RWPE2 (cell line): ENCODE measurements around the gene DOCK8.

Experiments
- ATAC-seq: fragments of 200-7000 bp; cut with Tn5 transposase; 3 replicates; pipeline ENCODE4 v1.9.1; 2021; ENCODE audit warnings: low read depth
- DNase-seq: peaks from one replicate; pipeline ENCODE4 v3.0.0-alpha.2; 2020; ENCODE audit warnings: low spot score
- H3K27ac ChIP-seq: fragments of 450-650 bp; 2 replicates; pipeline ENCODE4 v1.5.1; 2017; ENCODE audit warnings: mild to moderate bottlenecking; ENCODE audit not compliant: poor library complexity, severe bottlenecking
- H3K27me3 ChIP-seq: fragments of 250-450 bp; sonication (Bioruptor Pico); 2 replicates; pipeline ENCODE4 v1.5.1; 2021; ENCODE audit warnings: mild to moderate bottlenecking, moderate library complexity; ENCODE audit not compliant: insufficient read depth, poor library complexity, severe bottlenecking
- H3K36me3 ChIP-seq: fragments of 250-450 bp; sonication (Bioruptor Pico); 2 replicates; pipeline ENCODE4 v1.5.1; 2020; ENCODE audit warnings: low read depth, mild to moderate bottlenecking, moderate library complexity
- H3K4me1 ChIP-seq: fragments of 250-450 bp; sonication (Bioruptor Pico); 2 replicates; pipeline ENCODE4 v1.5.1; 2021; ENCODE audit warnings: mild to moderate bottlenecking, moderate library complexity; ENCODE audit not compliant: insufficient read depth, poor library complexity, severe bottlenecking
- H3K4me3 ChIP-seq: fragments of 250-450 bp; sonication (Bioruptor Pico); 2 replicates; pipeline ENCODE4 v1.5.1; 2021; ENCODE audit warnings: mild to moderate bottlenecking, moderate library complexity; ENCODE audit not compliant: severe bottlenecking
- H3K9me3 ChIP-seq: fragments of 250-450 bp; sonication (Bioruptor Pico); 2 replicates; pipeline ENCODE4 v1.5.1; 2021; ENCODE audit warnings: mild to moderate bottlenecking, moderate library complexity; ENCODE audit not compliant: severe bottlenecking
- TF ChIP-seq, protein P1 (sequence below): fragments of 450-650 bp; IDR thresholded peaks from one replicate; pipeline ENCODE4 v1.5.1; 2017; ENCODE audit warnings: mild to moderate bottlenecking, moderate library complexity; ENCODE audit not compliant: poor library complexity, severe bottlenecking

DOCK8 gene

DNA sequence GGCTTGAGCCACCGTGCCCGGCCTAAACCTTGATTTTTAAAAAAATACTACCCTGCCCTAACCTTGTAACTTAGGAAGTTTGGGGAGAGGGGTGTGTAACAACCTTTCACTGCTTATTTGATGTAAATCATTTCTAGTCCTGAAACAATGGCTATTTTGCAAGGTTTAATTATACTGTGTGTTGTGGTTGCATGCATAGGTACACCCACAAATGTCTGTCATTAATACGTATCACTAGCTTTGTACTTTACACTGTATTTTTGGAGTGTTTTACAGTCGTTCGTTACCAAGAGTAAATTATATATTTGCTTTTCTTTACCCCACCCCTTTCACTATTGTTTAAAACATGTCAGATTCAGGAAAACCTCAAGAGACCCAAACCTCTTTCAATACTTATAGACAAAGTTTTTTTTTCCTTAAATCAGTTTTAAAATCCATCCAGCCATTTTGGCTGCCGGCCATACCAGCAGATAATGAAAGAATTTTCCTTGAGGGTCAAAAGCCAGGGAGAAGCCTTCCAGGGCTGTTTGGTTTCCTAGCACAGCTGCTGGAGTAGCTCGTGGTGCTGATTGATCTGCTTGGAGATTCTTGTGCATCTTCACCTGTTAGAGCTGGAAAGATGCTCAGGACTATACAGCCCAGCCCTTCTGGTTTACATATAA lies 50.7 kb downstream of the DOCK8 start:
- ATAC-seq (no peak), DNase-seq (no peak)
- TF ChIP-seq, protein P1, sequence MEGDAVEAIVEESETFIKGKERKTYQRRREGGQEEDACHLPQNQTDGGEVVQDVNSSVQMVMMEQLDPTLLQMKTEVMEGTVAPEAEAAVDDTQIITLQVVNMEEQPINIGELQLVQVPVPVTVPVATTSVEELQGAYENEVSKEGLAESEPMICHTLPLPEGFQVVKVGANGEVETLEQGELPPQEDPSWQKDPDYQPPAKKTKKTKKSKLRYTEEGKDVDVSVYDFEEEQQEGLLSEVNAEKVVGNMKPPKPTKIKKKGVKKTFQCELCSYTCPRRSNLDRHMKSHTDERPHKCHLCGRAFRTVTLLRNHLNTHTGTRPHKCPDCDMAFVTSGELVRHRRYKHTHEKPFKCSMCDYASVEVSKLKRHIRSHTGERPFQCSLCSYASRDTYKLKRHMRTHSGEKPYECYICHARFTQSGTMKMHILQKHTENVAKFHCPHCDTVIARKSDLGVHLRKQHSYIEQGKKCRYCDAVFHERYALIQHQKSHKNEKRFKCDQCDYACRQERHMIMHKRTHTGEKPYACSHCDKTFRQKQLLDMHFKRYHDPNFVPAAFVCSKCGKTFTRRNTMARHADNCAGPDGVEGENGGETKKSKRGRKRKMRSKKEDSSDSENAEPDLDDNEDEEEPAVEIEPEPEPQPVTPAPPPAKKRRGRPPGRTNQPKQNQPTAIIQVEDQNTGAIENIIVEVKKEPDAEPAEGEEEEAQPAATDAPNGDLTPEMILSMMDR: no peak
- Histone ChIP-seq H3K9me3 (no peaks in the 10 kb centered on the region), H3K4me3 (no peak overlapping the region), H3K36me3 (no peaks in the 10 kb centered on the region), H3K27me3 (peaks cover 10% of the 10 kb centered on the region), H3K4me1 (no peaks in the 10 kb centered on the region), H3K27ac (no peak overlapping the region)

GRCh38 chr9:266228-266627 lies 51.6 kb downstream of the DOCK8 start:
- no peak for ATAC-seq
- Histone ChIP-seq H3K9me3 (no peaks in the 10 kb centered on the region), H3K4me1 (no peaks in the 10 kb centered on the region), H3K27me3 (peaks cover 8% of the 10 kb centered on the region), H3K4me3 (no peak overlapping the region), H3K27ac (no peak overlapping the region), H3K36me3 (no peaks in the 10 kb centered on the region)
- DNase-seq: no peak
- TF ChIP-seq, protein P1: no peak

GRCh38 chr9:268616-269015 lies 54.0 kb downstream of the DOCK8 start:
- no peaks in the 10 kb centered on the region for H3K36me3 ChIP-seq
- H3K27ac ChIP-seq: no peak overlapping the region
- no peaks in the 10 kb centered on the region for H3K4me1 ChIP-seq
- ATAC-seq: no peak
- H3K9me3 ChIP-seq: no peaks in the 10 kb centered on the region
- no peak for DNase-seq
- no peak overlapping the region for H3K4me3 ChIP-seq
- peaks cover 7% of the 10 kb centered on the region for H3K27me3 ChIP-seq
- TF ChIP-seq, protein P1: no peak

DNA sequence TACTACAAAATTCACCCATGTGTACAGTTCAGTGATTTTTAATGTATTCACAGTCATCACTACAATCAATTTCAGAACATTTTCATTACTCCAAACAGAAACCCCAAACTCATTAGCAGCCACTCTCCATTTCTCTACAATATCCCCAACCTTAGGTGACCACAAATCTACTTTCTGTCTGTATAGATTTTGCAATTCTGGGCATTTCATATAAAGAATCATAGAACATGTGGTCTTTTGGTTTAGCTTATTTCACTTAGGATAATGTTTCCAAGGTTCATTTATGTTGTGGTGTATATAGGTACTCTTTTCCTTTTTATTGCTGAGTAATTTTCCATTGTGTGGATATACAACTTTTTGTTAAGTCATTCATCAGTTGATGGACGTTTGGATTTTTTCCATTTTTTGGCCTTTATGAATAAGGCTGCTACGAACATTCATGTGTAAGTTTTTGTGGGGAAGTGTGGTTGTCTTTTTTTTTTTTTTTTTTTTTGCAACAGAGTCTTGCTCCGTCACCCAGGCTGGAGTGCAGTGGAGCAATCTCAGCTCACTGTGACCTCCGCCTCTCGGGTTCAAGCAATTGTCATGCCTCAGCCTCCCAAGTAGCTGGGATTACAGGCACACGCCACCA lies 54.5 kb downstream of the DOCK8 start:
- DNase-seq (no peak), ATAC-seq (no peak)
- H3K27ac ChIP-seq: no peak overlapping the region
- peaks cover 2% of the 10 kb centered on the region for H3K27me3 ChIP-seq
- H3K36me3 ChIP-seq: no peaks in the 10 kb centered on the region
- no peaks in the 10 kb centered on the region for H3K9me3 ChIP-seq
- H3K4me1 ChIP-seq: no peaks in the 10 kb centered on the region
- TF ChIP-seq, protein P1: no peak
- no peak overlapping the region for H3K4me3 ChIP-seq

GRCh38 chr9:270657-271237 lies 56.1 kb downstream of the DOCK8 start:
- Histone ChIP-seq H3K27me3 (no peaks in the 10 kb centered on the region), H3K27ac (no peak overlapping the region), H3K9me3 (no peaks in the 10 kb centered on the region), H3K4me1 (no peaks in the 10 kb centered on the region), H3K36me3 (no peaks in the 10 kb centered on the region), H3K4me3 (no peak overlapping the region)
- TF ChIP-seq, protein P1: no peak
- DNase-seq (no peak), ATAC-seq (no peak)
